ENCODE measurements around the gene NEK5. TPM values are rescaled to one million over a fixed set of nuclear protein-coding genes. Genes with fewer than 3 reads are reported as not detected.
"Not testable (repeated sequence)": the region's sequence is repeated elsewhere in the genome, so short reads cannot be mapped to it uniquely, and the experiment has no call there.

The NEK5 gene
- total and polyA plus RNA-seq, 4 experiments from 2014 or later, result 0.06 TPM; not detected in 3

- H3K9me3 Mint-ChIP-seq; H3K4me3 ChIP-seq (ENCODE audit: low read length in 2 of 2); H3K4me1 ChIP-seq (ENCODE audit: insufficient read depth, low read length); H3K36me3 Mint-ChIP-seq; H3K36me3 ChIP-seq (ENCODE audit: insufficient read depth, low read length); DNase-seq; CTCF ChIA-PET (ENCODE audit: partially characterized antibody); POLR2A ChIA-PET (ENCODE audit: partially characterized antibody); H3K27me3 Mint-ChIP-seq; H3K27me3 ChIP-seq (ENCODE audit: insufficient read depth, low read length); H3K27ac Mint-ChIP-seq; H3K27ac ChIP-seq (ENCODE audit: low read depth, low read length); H3K9me3 ChIP-seq (ENCODE audit: control insufficient read depth in 1 of 2, low read length in 2 of 2); H3K4me1 Mint-ChIP-seq; H3K4me3 Mint-ChIP-seq; intact Hi-C loops (cut with micrococcal nuclease): not testable (repeated sequence)
Measured at GRCh38 chr13:52084981-52085380, 43.9 kb downstream of the NEK5 start.

GRCh38 chr13:52082601-52083000 is 46.3 kb downstream of the NEK5 start:
- no peaks in the 10 kb centered on the region for H3K4me1 ChIP-seq (ENCODE audit: insufficient read depth, low read length)
- intact Hi-C loops (cut with micrococcal nuclease), result no loop called here
- no peaks in the 10 kb centered on the region for H3K9me3 ChIP-seq (ENCODE audit: control insufficient read depth in 1 of 2, low read length in 2 of 2)
- H3K27ac ChIP-seq (ENCODE audit: low read depth, low read length), result no peak overlapping the region
- Mint-ChIP-seq H3K36me3 (no peaks in the 10 kb centered on the region), H3K27ac (no peak overlapping the region), H3K4me1 (no peaks in the 10 kb centered on the region), H3K9me3 (no peaks in the 10 kb centered on the region), H3K27me3 (peaks cover 2 to 3% of the 10 kb centered on the region in 2 donors), H3K4me3 (no peak overlapping the region)
- H3K27me3 ChIP-seq (ENCODE audit: insufficient read depth, low read length), result no peaks in the 10 kb centered on the region
- no peak for DNase-seq
- no peaks in the 10 kb centered on the region for H3K36me3 ChIP-seq (ENCODE audit: insufficient read depth, low read length)
- CTCF ChIA-PET (ENCODE audit: partially characterized antibody), result no interaction called here
- POLR2A ChIA-PET (ENCODE audit: partially characterized antibody), result no interaction called here
- H3K4me3 ChIP-seq (ENCODE audit: low read length in 2 of 2), result no peak overlapping the region

- H3K4me1 ChIP-seq (ENCODE audit: insufficient read depth, low read length); H3K36me3 Mint-ChIP-seq; H3K36me3 ChIP-seq (ENCODE audit: insufficient read depth, low read length); H3K27ac Mint-ChIP-seq; H3K4me3 ChIP-seq (ENCODE audit: low read length in 2 of 2); H3K27ac ChIP-seq (ENCODE audit: low read depth, low read length); H3K4me3 Mint-ChIP-seq; H3K27me3 ChIP-seq (ENCODE audit: insufficient read depth, low read length); H3K4me1 Mint-ChIP-seq; H3K9me3 ChIP-seq (ENCODE audit: control insufficient read depth in 1 of 2, low read length in 2 of 2); DNase-seq; H3K27me3 Mint-ChIP-seq; POLR2A ChIA-PET (ENCODE audit: partially characterized antibody); intact Hi-C loops (cut with micrococcal nuclease); CTCF ChIA-PET (ENCODE audit: partially characterized antibody); H3K9me3 Mint-ChIP-seq: not testable (repeated sequence)
Measured at GRCh38 chr13:52079891-52080290, 49.0 kb downstream of the NEK5 start.

GRCh38 chr13:52070929-52071523 is 57.8 kb downstream of the NEK5 start:
- peaks cover 18 to 26% of the 10 kb centered on the region in 2 donors for H3K27me3 Mint-ChIP-seq
- H3K4me3 Mint-ChIP-seq, result no peak overlapping the region
- Histone ChIP-seq H3K27me3 (ENCODE audit: insufficient read depth, low read length) (no peaks in the 10 kb centered on the region), H3K27ac (ENCODE audit: low read depth, low read length) (no peak overlapping the region), H3K9me3 (ENCODE audit: control insufficient read depth in 1 of 2, low read length in 2 of 2) (peaks cover 0 to 6% of the 10 kb centered on the region in 2 donors), H3K4me3 (ENCODE audit: low read length in 2 of 2) (no peak overlapping the region), H3K4me1 (ENCODE audit: insufficient read depth, low read length) (no peaks in the 10 kb centered on the region), H3K36me3 (ENCODE audit: insufficient read depth, low read length) (no peaks in the 10 kb centered on the region)
- intact Hi-C loops (cut with micrococcal nuclease), result no loop called here
- peaks cover 0 to 41% (median 33%) of the 10 kb centered on the region in 8 donors for H3K9me3 Mint-ChIP-seq
- ChIA-PET POLR2A (ENCODE audit: partially characterized antibody) (no interaction called here), CTCF (ENCODE audit: partially characterized antibody) (interaction anchor here (1.3 kb wide), 1 partner anchor 34 kb away, joined by 3 read pairs; no protein-coding TSS in a partner anchor)
- peak in 1 of 5 donors; percentile 41 for DNase-seq
- H3K4me1 Mint-ChIP-seq, result peaks cover 0 to 4% (median under 1%) of the 10 kb centered on the region in 4 donors
- H3K27ac Mint-ChIP-seq, result no peak overlapping the region
- peaks cover 7% of the 10 kb centered on the region in 2 donors for H3K36me3 Mint-ChIP-seq

GRCh38 chr13:52067237-52067636 is 61.6 kb downstream of the NEK5 start:
- Histone ChIP-seq H3K4me1 (ENCODE audit: insufficient read depth, low read length) (no peaks in the 10 kb centered on the region), H3K27ac (ENCODE audit: low read depth, low read length) (no peak overlapping the region), H3K36me3 (ENCODE audit: insufficient read depth, low read length) (no peaks in the 10 kb centered on the region), H3K27me3 (ENCODE audit: insufficient read depth, low read length) (no peaks in the 10 kb centered on the region), H3K4me3 (ENCODE audit: low read length in 2 of 2) (no peak overlapping the region), H3K9me3 (ENCODE audit: control insufficient read depth in 1 of 2, low read length in 2 of 2) (peaks cover 0 to 6% of the 10 kb centered on the region in 2 donors)
- POLR2A ChIA-PET (ENCODE audit: partially characterized antibody), result interaction anchor here (0.6 kb wide), 1 partner anchor 122 kb away, joined by 3 read pairs; no protein-coding TSS in a partner anchor
- H3K27ac Mint-ChIP-seq, result no peak overlapping the region
- DNase-seq, result no peak
- peaks cover 7% of the 10 kb centered on the region in 2 donors for H3K36me3 Mint-ChIP-seq
- CTCF ChIA-PET (ENCODE audit: partially characterized antibody), result no interaction called here
- H3K4me3 Mint-ChIP-seq, result no peak overlapping the region
- peaks cover 0 to 61% (median 41%) of the 10 kb centered on the region in 8 donors for H3K9me3 Mint-ChIP-seq
- peaks cover 0 to 4% (median under 1%) of the 10 kb centered on the region in 4 donors for H3K4me1 Mint-ChIP-seq
- peaks cover 14 to 16% of the 10 kb centered on the region in 2 donors for H3K27me3 Mint-ChIP-seq
- intact Hi-C loops (cut with micrococcal nuclease), result no loop called here

GRCh38 chr13:52061587-52061986 is 67.3 kb downstream of the NEK5 start:
- DNase-seq, result no peak
- Mint-ChIP-seq H3K36me3 (no peaks in the 10 kb centered on the region), H3K27ac (no peak overlapping the region), H3K4me1 (no peaks in the 10 kb centered on the region), H3K9me3 (peaks cover 0 to 44% (median 24%) of the 10 kb centered on the region in 8 donors), H3K4me3 (no peak overlapping the region), H3K27me3 (no peaks in the 10 kb centered on the region)
- Histone ChIP-seq H3K4me1 (ENCODE audit: insufficient read depth, low read length) (no peaks in the 10 kb centered on the region), H3K27ac (ENCODE audit: low read depth, low read length) (no peak overlapping the region), H3K36me3 (ENCODE audit: insufficient read depth, low read length) (no peaks in the 10 kb centered on the region), H3K27me3 (ENCODE audit: insufficient read depth, low read length) (no peaks in the 10 kb centered on the region), H3K4me3 (ENCODE audit: low read length in 2 of 2) (no peak overlapping the region), H3K9me3 (ENCODE audit: control insufficient read depth in 1 of 2, low read length in 2 of 2) (no peaks in the 10 kb centered on the region)
- POLR2A ChIA-PET (ENCODE audit: partially characterized antibody), result no interaction called here
- CTCF ChIA-PET (ENCODE audit: partially characterized antibody), result interaction anchor here (1.2 kb wide), 1 partner anchor 10 kb away, joined by 3 read pairs; no protein-coding TSS in a partner anchor
- intact Hi-C loops (cut with micrococcal nuclease), result no loop called here

- H3K27me3 Mint-ChIP-seq; H3K9me3 ChIP-seq (ENCODE audit: control insufficient read depth in 1 of 2, low read length in 2 of 2); CTCF ChIA-PET (ENCODE audit: partially characterized antibody); H3K4me1 ChIP-seq (ENCODE audit: insufficient read depth, low read length); intact Hi-C loops (cut with micrococcal nuclease); H3K36me3 ChIP-seq (ENCODE audit: insufficient read depth, low read length); H3K27me3 ChIP-seq (ENCODE audit: insufficient read depth, low read length); H3K4me3 ChIP-seq (ENCODE audit: low read length in 2 of 2); H3K4me1 Mint-ChIP-seq; H3K36me3 Mint-ChIP-seq; POLR2A ChIA-PET (ENCODE audit: partially characterized antibody); H3K27ac Mint-ChIP-seq; DNase-seq; H3K27ac ChIP-seq (ENCODE audit: low read depth, low read length); H3K4me3 Mint-ChIP-seq: not testable (repeated sequence)
- peaks cover 0 to 39% (median 22%) of the 10 kb centered on the region in 8 donors for H3K9me3 Mint-ChIP-seq
Measured at GRCh38 chr13:52061064-52061463, 67.8 kb downstream of the NEK5 start.

All from CD4-positive, alpha-beta memory T cell (primary cell).